ENCODE results near the gene CARD10. TPM values are rescaled to one million over a fixed set of nuclear protein-coding genes. Genes with fewer than 3 reads are reported as not detected.

Gene CARD10
- total and polyA plus RNA-seq, 2 of the 13 experiments (the other 11 are each of a cell fraction or from before 2014, with no cell fraction given) = 35.2 to 55.8 TPM

DNA sequence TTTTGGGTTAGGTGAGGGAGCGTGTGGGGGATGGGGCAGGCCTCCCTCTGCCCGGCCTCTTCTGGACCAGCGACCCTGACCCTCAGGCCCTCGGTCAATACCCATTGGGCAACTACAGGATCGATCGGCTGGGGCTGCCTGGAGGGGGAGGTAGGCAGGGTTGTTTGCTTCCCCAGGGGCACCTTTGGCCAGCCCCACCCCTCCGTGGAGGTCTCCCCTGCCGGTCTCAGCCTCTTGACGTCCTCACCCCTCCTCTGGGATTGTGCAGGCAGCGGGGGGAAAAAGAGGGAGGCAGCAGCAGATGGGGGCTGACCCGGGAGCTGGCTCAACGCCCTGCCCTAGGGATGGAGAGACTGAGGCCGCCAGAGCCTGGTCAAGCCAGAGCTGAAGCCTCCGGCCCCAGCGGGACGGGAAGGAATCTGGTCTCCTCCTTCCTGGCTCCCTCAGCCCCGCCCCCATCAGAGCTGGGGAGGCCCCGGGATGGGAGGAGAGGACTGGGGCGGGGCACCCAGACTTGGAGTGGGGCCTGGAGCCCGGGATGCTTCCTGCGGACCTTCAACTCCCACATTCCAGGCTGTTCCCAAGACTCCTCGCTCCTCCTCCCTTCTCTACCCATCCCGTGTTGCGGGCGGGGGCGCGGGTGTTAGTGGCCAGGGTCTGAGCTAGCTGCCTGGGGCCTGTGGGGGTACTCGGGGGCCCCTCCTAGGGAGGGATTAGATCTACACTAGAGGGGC lies 26.7 kb upstream of the CARD10 start (continued):
- TF ChIP-seq, protein P1, sequence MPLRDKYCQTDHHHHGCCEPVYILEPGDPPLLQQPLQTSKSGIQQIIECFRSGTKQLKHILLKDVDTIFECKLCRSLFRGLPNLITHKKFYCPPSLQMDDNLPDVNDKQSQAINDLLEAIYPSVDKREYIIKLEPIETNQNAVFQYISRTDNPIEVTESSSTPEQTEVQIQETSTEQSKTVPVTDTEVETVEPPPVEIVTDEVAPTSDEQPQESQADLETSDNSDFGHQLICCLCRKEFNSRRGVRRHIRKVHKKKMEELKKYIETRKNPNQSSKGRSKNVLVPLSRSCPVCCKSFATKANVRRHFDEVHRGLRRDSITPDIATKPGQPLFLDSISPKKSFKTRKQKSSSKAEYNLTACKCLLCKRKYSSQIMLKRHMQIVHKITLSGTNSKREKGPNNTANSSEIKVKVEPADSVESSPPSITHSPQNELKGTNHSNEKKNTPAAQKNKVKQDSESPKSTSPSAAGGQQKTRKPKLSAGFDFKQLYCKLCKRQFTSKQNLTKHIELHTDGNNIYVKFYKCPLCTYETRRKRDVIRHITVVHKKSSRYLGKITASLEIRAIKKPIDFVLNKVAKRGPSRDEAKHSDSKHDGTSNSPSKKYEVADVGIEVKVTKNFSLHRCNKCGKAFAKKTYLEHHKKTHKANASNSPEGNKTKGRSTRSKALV (CRISPR knock-in tag; IDR thresholded peaks at IDR 0.05) = no peak
- TF ChIP-seq ZNF326 (CRISPR knock-in tag; IDR thresholded peaks at IDR 0.05; ENCODE audit: borderline replicate concordance) (no peak; the same call in 1 of the 2 replicates), ZMYM4 (CRISPR knock-in tag; IDR thresholded peaks at IDR 0.05) (peak; percentile 93), ZNF7 (CRISPR knock-in tag; IDR thresholded peaks at IDR 0.05) (no peak), TBX3 (IDR thresholded peaks at IDR 0.05; ENCODE audit: borderline replicate concordance) (peak; percentile 68; the same call in 1 of the 2 replicates), MEF2D (CRISPR knock-in tag; IDR thresholded peaks at IDR 0.05) (peak; percentile 81; the same call in 1 of the 2 replicates), ZFP62 (CRISPR knock-in tag; IDR thresholded peaks at IDR 0.05) (no peak), ZNF230 (CRISPR knock-in tag; IDR thresholded peaks at IDR 0.05) (peak; percentile 52; the same call in 1 of the 2 replicates), ZNF644 (CRISPR knock-in tag; IDR thresholded peaks at IDR 0.05; ENCODE audit: low read depth) (no peak)
- TF ChIP-seq, protein P2, sequence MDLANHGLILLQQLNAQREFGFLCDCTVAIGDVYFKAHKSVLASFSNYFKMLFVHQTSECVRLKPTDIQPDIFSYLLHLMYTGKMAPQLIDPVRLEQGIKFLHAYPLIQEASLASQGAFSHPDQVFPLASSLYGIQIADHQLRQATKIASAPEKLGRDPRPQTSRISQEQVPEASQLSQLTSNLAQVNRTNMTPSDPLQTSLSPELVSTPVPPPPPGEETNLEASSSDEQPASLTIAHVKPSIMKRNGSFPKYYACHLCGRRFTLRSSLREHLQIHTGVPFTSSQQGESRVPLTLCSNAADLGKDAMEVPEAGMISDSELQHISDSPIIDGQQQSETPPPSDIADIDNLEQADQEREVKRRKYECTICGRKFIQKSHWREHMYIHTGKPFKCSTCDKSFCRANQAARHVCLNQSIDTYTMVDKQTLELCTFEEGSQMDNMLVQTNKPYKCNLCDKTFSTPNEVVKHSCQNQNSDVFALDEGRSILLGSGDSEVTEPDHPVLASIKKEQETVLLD (CRISPR knock-in tag; IDR thresholded peaks at IDR 0.05; ENCODE audit: low read depth) = peak; percentile 43; the same call in 1 of the 2 replicates
- TF ChIP-seq, protein P3, sequence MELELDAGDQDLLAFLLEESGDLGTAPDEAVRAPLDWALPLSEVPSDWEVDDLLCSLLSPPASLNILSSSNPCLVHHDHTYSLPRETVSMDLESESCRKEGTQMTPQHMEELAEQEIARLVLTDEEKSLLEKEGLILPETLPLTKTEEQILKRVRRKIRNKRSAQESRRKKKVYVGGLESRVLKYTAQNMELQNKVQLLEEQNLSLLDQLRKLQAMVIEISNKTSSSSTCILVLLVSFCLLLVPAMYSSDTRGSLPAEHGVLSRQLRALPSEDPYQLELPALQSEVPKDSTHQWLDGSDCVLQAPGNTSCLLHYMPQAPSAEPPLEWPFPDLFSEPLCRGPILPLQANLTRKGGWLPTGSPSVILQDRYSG (CRISPR knock-in tag; IDR thresholded peaks at IDR 0.05) = no peak
- TF ChIP-seq, protein P4, sequence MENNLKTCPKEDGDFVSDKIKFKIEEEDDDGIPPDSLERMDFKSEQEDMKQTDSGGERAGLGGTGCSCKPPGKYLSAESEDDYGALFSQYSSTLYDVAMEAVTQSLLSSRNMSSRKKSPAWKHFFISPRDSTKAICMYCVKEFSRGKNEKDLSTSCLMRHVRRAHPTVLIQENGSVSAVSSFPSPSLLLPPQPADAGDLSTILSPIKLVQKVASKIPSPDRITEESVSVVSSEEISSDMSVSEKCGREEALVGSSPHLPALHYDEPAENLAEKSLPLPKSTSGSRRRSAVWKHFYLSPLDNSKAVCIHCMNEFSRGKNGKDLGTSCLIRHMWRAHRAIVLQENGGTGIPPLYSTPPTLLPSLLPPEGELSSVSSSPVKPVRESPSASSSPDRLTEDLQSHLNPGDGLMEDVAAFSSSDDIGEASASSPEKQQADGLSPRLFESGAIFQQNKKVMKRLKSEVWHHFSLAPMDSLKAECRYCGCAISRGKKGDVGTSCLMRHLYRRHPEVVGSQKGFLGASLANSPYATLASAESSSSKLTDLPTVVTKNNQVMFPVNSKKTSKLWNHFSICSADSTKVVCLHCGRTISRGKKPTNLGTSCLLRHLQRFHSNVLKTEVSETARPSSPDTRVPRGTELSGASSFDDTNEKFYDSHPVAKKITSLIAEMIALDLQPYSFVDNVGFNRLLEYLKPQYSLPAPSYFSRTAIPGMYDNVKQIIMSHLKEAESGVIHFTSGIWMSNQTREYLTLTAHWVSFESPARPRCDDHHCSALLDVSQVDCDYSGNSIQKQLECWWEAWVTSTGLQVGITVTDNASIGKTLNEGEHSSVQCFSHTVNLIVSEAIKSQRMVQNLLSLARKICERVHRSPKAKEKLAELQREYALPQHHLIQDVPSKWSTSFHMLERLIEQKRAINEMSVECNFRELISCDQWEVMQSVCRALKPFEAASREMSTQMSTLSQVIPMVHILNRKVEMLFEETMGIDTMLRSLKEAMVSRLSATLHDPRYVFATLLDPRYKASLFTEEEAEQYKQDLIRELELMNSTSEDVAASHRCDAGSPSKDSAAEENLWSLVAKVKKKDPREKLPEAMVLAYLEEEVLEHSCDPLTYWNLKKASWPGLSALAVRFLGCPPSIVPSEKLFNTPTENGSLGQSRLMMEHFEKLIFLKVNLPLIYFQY (CRISPR knock-in tag; IDR thresholded peaks at IDR 0.05; ENCODE audit: borderline replicate concordance) = peak; percentile 86
- TF ChIP-seq, protein P5, sequence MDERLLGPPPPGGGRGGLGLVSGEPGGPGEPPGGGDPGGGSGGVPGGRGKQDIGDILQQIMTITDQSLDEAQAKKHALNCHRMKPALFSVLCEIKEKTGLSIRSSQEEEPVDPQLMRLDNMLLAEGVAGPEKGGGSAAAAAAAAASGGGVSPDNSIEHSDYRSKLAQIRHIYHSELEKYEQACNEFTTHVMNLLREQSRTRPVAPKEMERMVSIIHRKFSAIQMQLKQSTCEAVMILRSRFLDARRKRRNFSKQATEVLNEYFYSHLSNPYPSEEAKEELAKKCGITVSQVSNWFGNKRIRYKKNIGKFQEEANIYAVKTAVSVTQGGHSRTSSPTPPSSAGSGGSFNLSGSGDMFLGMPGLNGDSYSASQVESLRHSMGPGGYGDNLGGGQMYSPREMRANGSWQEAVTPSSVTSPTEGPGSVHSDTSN (CRISPR knock-in tag; IDR thresholded peaks at IDR 0.05) = peak; percentile 26; the same call in 1 of the 2 replicates
- TF ChIP-seq, protein P6, sequence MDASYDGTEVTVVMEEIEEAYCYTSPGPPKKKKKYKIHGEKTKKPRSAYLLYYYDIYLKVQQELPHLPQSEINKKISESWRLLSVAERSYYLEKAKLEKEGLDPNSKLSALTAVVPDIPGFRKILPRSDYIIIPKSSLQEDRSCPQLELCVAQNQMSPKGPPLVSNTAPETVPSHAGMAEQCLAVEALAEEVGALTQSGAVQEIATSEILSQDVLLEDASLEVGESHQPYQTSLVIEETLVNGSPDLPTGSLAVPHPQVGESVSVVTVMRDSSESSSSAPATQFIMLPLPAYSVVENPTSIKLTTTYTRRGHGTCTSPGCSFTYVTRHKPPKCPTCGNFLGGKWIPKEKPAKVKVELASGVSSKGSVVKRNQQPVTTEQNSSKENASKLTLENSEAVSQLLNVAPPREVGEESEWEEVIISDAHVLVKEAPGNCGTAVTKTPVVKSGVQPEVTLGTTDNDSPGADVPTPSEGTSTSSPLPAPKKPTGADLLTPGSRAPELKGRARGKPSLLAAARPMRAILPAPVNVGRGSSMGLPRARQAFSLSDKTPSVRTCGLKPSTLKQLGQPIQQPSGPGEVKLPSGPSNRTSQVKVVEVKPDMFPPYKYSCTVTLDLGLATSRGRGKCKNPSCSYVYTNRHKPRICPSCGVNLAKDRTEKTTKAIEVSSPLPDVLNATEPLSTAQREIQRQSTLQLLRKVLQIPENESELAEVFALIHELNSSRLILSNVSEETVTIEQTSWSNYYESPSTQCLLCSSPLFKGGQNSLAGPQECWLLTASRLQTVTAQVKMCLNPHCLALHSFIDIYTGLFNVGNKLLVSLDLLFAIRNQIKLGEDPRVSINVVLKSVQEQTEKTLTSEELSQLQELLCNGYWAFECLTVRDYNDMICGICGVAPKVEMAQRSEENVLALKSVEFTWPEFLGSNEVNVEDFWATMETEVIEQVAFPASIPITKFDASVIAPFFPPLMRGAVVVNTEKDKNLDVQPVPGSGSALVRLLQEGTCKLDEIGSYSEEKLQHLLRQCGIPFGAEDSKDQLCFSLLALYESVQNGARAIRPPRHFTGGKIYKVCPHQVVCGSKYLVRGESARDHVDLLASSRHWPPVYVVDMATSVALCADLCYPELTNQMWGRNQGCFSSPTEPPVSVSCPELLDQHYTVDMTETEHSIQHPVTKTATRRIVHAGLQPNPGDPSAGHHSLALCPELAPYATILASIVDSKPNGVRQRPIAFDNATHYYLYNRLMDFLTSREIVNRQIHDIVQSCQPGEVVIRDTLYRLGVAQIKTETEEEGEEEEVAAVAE (CRISPR knock-in tag; IDR thresholded peaks at IDR 0.05; ENCODE audit: borderline replicate concordance) = peak; percentile 78

Measured in HepG2 (cell line).